Activated naive CD4-positive, alpha-beta T cell (primary cell): Measurements from ENCODE around the gene CSNK1D.

ENCODE experiments used
- DNase-seq, 4 experiments: peaks; one replicate each; lab custom pipeline; 2025; lab: John Stamatoyannopoulos, UW

The CSNK1D gene

GRCh38 chr17:82273327-82274133 lies at the start of gene CSNK1D:
Gene CSNK1D (minus strand): TSS chr17:82273700. CDS start chr17:82273381, 319 bp downstream.
- DNase-seq = peak; percentile 79 to 92 (median 84)

DNA sequence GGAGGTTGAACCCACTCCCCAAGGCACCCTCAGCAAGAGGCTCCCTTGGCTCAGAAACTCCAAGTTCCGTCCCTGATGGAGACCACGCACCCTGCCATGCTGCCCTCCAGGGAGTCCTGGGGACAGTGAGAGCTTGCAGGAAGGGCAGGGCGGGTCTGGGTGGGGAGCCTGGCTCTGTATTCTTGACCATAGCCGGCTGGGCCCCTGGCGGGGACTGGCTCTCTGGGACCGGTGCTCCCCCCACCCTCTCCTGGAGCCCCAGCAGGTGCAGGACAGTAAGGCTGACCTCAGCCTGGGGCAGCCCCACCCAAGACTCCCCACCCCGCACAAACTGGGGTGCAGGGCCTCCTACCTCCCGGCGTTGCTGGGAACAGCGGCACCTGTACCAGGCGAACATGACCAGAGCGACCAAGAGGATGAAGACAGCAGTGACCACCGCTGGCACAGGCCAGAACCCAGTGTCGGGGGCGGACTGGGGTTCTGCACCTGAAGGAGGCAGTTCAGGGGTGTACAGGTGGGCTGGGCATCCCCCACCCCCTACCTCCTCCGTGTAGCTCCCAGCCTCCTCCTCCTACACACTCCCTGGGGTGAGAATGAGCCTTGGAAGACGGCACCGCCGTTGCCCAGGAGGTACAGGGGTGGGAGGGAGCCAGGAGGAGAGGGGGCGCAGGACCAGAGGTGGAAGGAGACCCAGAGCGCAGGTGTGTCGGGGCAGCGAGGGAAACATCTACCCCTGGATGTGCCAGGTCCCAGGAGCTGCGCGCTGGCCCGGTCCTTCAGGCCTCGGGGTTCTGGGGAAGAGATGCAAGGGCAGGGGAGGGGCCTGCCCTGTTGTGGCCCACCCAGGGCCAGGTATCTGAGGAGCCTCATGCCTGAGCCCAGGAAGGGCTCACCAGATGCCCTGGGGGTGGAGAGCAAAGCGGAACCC lies 49.3 kb upstream of the CSNK1D start:
- DNase-seq = no peak

DNA sequence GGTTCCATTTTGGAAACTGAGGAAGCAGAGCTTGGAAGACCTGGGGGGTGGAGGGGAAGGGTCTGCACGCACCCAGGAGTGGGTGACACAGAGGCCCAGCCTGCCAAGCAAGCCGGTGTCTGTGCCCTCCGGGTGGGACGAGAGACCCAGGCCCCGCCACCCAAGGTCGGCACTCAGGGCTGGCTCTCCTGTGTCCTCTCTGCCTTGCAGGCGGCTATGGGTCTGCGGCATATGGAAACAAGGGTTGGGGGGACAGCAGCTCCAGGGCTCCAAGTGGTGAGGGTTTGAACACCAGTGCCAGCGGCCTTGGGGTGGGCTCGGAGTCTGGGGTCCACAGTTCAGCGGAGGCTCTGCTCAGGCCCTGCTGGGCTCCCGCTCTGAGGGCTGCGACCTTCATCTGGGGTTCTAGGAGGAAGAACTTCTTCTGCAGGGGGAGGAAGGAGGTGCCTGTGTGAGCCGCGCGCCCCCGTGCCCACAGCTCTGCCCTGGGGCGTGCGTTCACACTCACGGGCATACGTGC lies 48.5 kb upstream of the CSNK1D start:
- DNase-seq = no peak

- peak; percentile 55 to 58 (median 57) for DNase-seq
Measured at GRCh38 chr17:82320956-82321927, 47.7 kb upstream of the CSNK1D start.

GRCh38 chr17:82320140-82320840 lies 46.8 kb upstream of the CSNK1D start:
- DNase-seq = no peak

- no peak for DNase-seq
Measured at GRCh38 chr17:82319619-82320062, 46.1 kb upstream of the CSNK1D start.

DNA sequence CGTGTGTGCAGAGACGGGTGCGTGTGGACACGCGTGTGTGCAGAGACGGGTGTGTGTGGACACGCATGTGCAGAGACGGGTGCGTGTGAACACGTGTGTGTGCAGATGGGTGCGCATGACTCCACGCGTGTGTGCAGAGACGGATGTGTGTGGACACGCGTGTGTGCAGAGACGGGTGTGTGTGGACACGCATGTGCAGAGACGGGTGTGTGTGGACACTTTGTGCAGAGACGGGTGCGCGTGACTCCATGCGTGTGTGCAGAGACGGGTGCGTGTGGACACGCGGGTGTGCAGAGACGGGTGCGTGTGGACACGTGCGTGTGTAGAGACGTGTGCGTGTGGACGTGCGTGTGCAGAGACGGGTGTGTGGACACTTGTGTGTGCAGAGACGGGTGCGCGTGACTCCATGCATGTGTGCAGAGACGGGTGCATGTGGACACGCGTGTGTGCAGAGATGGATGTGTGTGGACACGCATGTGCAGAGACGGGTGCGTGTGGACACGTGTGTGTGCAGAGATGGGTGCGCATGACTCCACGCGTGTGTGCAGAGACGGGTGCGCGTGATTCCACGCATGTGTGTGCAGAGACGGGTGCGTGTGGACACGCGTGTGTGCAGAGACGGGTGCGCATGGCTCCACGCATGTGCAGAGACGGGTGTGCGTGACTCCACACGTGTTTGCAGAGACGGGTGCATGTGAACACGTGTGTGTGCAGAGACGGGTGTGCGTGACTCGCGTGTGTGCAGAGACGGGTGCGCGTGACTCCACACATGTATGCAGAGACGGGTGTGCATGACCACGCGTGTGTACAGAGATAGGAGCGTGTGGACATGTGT lies 45.5 kb upstream of the CSNK1D start:
- no peak for DNase-seq

- no peak for DNase-seq
Measured at GRCh38 chr17:82318169-82318498, 44.6 kb upstream of the CSNK1D start.

GRCh38 chr17:82317394-82318168 lies 44.1 kb upstream of the CSNK1D start, which contains the start of gene CD7:
Gene CD7 (minus strand): TSS chr17:82317608. CDS start chr17:82317495, 113 bp downstream.
- DNase-seq = peak in 2 of 4 experiments; percentile 37 to 70

DNA sequence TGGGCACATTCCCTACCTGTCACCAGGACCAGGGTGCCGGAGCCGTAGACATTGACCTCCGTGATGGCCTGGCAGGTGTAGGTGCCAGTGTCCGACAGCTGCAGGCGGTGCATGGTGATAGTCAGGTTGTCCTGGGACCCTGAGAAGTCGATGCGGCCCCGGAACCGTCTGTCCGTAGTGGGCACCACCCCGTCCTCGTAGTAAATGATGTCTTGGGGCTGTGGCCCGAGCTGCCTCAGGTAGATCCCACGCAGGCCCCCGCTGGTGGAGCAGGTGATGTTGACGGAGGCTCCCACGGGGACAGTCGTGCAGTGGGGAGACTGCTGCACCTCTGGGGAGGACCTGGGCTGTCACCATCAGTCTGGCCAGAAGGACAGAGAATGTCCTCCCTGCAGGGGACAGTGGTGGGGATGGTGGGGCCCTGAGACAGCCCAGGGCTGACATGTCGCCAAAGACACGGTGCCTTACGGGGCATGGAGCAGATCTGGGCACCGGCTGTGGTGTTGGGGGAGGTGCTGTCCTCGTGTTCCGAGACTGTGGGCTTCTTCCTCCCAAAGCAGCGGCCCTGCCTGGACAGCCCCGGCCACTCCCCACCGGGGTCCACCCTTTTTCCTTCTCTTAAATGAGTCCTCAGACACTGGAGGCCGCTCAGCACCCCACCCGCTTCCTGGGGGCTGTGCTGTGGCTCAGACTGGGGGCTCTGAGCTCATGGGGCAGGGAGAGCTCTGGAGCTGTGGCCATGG lies 43.3 kb upstream of the CSNK1D start:
- peak in 1 of 4 experiments; percentile 44 for DNase-seq

DNA sequence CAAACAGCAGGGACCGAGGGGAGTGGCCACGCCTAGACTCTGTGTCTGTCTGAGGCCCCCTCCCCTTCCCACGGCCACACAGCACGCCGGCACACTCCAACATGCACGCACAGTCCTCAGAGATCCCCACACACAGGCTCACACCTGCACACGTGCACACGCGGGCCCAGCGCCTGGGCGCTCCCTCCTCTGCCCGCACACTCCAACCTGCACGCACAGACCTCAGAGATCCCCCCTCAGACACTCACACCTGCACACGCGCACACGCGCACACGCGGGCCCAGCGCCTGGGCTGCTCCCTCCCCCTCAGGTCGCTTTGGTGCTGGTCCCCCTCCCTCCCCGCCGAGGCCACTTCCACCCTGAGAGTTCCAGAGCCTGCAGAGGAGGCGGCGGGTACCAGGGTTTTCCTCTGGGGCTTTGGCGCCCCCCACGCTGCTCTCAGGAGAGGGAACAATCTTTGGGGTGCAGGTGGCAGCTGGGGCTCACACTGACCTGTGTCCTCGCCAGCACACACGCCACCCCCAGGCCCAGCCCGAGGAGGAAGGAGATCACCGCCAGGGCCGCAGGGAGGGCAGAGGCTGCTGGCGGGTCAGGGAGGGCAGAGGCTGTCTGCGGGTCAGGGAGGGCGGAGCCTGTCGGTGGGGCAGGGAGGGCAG lies 42.3 kb upstream of the CSNK1D start:
- peak in 2 of 4 experiments; percentile 40 to 55 for DNase-seq

- no peak for DNase-seq
Measured at GRCh38 chr17:82314727-82315605, 41.5 kb upstream of the CSNK1D start.

DNA sequence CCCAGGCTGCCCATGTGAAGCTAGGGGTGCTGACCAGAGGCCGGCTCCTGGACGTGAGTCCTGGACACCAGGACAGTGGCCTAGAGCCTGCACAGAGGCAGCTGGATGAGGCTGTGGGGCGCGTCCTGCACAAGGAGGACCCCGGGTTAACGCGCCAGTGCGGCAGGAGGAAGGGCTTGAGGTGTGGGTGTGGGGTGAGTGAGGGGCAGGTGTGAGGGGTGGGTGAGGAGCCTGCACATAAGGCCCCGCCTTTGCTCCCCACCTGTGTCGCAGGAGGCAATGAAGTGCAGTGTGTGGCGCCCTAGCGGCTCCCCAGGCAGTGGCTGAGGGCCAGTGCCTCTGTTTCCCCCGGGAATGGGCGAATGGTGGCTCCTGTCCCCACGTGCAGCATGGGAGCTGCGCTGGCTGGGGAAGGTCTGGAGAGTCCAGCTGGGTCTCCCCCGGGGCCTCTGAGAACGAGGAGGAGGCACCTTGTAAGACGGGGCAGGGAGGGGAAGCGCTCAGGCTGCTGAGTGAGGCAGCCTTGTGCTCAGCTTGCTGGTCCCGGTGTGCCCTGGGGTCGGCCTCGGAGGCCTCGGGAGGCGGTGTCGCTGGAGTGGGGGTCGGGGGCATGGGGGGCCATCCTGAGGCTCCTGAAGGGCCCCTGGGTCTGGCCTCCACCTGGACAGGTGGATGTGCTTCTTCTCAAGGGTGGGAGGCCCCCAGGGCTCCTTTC lies 40.7 kb upstream of the CSNK1D start:
- no peak for DNase-seq

GRCh38 chr17:82313195-82314011 lies 39.9 kb upstream of the CSNK1D start:
- no peak for DNase-seq

DNA sequence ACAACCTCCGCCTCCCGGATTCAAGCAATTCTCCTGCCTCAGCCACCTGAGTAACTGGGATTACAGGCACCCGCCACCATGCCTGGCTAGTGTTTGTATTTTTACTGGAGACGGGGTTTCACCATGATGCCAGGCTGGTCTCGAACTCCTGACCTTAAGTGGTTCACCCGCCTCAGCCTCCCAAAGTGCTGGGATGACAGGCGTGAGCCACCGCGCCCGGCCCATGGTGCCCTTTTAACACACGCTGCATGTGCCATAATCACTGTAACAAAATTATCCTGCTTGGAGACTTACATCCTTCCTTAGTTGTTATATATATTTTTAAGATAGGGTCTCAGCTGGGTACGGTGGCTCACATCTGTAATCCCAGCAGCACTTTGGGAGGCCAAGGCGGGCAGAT lies 38.5 kb upstream of the CSNK1D start:
- DNase-seq = no peak
